PFSK-1 (cell line): ENCODE measurements around the gene NOP16.
A peak's percentile ranks its signal among the peaks of the same experiment; 100 is the strongest.

Source experiments
- POLR2AphosphoS5 ChIP-seq: IDR thresholded peaks from 2 replicates; pipeline ENCODE4 v1.6.1; 2012; ENCODE audit warnings: low read depth, mild to moderate bottlenecking, control low read depth, low read length, moderate library complexity
- REST ChIP-seq, 2 experiments: IDR thresholded peaks; 2 replicates each; pipeline versions ENCODE4 v1.6.1 to v1.8.0; 2011 to 2012; ENCODE audit warnings: low read depth in 2 of 2, low read length in 2 of 2, control low read depth in 1 of 2, inconsistent platforms in 1 of 2, mild to moderate bottlenecking in 1 of 2, moderate library complexity in 1 of 2; ENCODE audit not compliant: insufficient read depth in 1 of 2
- SIN3A ChIP-seq: IDR thresholded peaks from 2 replicates; pipeline ENCODE4 v1.6.1; 2012; ENCODE audit warnings: mild to moderate bottlenecking, low read length, moderate library complexity, borderline replicate concordance; ENCODE audit not compliant: insufficient read depth
- TAF1 ChIP-seq: IDR thresholded peaks from 2 replicates; pipeline ENCODE4 v1.6.1; 2012; ENCODE audit warnings: low read length, control low read depth, borderline replicate concordance; ENCODE audit not compliant: insufficient read depth

- TF ChIP-seq POLR2AphosphoS5: peak; percentile 96
- TF ChIP-seq REST (IDR thresholded peaks at IDR 0.05; ENCODE audit: insufficient read depth in 1 of 2, low read depth in 2 of 2, low read length in 2 of 2): no peak
- peak; percentile 79; the same call in 1 of the 2 replicates for TF ChIP-seq TAF1
- TF ChIP-seq SIN3A: peak; percentile 74; the same call in 1 of the 2 replicates
Observed at GRCh38 chr5:176361437-176362232, 26.8 kb downstream of the NOP16 start, which contains the start of gene KIAA1191.
